Lower leg skin (tissue), 3 donors: ENCODE results near the gene UBE2D4.
"Not testable (repeated sequence)": the region's sequence is repeated elsewhere in the genome, so short reads cannot be mapped to it uniquely, and the experiment has no call there.

ENCODE experiments used
- POLR2A ChIP-seq, 2 donors: fragments of 450-650 bp; IDR thresholded peaks; one replicate each; pipeline ENCODE4 v1.6.1; 2016 to 2017; ENCODE audit warnings: antibody characterized with exemption in 2 of 2, mild to moderate bottlenecking in 1 of 2, moderate library complexity in 1 of 2
- TF ChIP-seq, protein P1 (sequence below), 3 donors: fragments of 450-650 bp; IDR thresholded peaks; one replicate each; pipeline ENCODE4 v1.5.1; 2016; ENCODE audit warnings: antibody characterized with exemption in 3 of 3, mild to moderate bottlenecking in 3 of 3, moderate library complexity in 2 of 3

GRCh38 chr7:43990011-43990585 lies 63.9 kb downstream of the UBE2D4 start:
- TF ChIP-seq, protein P1, sequence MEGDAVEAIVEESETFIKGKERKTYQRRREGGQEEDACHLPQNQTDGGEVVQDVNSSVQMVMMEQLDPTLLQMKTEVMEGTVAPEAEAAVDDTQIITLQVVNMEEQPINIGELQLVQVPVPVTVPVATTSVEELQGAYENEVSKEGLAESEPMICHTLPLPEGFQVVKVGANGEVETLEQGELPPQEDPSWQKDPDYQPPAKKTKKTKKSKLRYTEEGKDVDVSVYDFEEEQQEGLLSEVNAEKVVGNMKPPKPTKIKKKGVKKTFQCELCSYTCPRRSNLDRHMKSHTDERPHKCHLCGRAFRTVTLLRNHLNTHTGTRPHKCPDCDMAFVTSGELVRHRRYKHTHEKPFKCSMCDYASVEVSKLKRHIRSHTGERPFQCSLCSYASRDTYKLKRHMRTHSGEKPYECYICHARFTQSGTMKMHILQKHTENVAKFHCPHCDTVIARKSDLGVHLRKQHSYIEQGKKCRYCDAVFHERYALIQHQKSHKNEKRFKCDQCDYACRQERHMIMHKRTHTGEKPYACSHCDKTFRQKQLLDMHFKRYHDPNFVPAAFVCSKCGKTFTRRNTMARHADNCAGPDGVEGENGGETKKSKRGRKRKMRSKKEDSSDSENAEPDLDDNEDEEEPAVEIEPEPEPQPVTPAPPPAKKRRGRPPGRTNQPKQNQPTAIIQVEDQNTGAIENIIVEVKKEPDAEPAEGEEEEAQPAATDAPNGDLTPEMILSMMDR (IDR thresholded peaks at IDR 0.05), result not testable (repeated sequence)
- TF ChIP-seq POLR2A (IDR thresholded peaks at IDR 0.05), result not testable (repeated sequence)
